HG03135 (cell line): ENCODE measurements around the gene AIF1.

Source experiments
- ATAC-seq: cut with Tn5 transposase; IDR thresholded peaks from one replicate; pipeline ENCODE4 v1.9.1; 2021; ENCODE audit warnings: mild to moderate bottlenecking, moderate library complexity; ENCODE audit not compliant: unreplicated experiment

AIF1 gene

DNA sequence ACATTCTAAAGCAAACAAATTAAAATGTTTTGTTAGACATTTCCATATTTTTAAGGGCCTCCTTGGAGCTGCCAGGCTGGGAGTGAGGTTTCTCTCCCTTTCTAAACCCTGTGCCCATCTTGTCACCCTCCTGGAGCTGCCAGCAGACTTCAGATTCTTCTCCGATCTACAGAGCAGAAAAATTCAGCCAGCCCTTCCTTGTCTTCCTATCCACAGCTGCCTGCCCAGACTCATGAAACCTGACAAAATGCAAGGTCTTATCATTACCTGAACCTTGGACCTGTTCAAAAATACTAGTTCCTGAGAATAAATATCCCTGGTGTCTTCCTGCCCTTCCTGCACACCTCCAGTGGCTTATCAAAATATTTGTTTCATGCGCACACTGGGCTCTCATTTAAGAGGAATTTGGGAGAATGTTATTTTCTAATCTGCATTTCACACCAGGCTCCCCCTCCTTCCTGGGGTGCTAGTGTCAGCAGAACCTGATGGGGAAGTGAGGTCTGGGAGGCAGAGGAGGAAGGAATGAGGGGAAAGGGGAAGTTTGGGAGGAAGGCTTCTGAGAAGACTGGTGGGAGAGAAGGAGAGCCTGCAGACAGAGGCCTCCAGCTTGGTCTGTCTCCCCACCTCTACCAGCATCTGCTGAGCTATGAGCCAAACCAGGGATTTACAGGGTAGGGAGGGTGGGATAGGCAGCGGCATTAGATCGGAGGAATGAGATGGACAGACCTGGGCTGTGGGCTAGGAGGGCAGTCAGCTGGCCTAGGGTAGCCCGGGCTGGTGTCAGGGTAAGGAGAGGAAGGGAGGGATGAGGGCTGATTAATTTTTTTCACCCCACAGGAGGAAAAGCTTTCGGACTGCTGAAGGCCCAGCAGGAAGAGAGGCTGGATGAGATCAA, at the start of gene AIF1:
Gene AIF1, plus strand, starts transcription at position 551 of the 895 bp plus-strand sequence. Its CDS starts 96 bp downstream, at position 647.
- no peak for ATAC-seq

DNA sequence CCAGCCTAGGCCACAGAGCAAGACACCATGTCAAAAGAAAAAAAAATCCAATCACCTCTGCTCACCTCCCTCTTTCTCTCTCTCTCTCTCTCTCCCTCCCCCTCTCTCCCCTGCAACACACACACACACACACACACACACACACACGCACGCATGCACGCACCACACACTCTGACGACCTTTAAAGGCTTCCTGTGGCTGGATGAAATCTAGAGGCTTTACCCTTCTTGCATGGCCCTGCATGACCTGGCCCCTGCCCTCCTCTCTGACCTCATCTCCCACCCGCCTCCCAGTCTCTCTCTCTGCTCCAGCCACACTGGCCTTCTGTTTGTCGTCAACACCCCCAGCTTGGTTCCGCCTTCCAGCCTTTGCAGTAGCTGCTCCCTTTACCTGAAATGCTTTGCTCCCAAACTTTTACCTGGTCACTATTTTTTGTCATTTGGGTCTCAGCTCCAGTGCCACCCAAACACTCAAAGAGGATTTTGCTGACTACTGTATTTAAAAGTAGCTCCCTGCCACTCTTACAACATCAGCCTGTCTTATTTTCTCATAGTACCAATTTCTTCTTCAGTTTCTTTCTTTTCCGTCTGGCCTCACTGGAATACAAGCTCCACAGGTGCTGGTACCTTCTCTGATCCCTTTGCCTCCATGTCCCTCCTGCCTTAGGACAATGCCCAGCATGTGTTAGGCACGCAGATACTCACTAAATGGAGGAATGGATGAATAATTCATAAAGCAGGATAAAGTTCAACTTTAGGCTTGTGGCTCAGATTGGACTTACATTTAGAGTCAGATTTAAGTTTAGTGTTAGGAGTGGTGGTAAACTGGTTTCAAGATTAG, 47.3 kb upstream of the AIF1 start:
- no peak for ATAC-seq

- peak; percentile 55 for ATAC-seq
Observed at GRCh38 chr6:31568537-31568961, 46.5 kb upstream of the AIF1 start.

GRCh38 chr6:31569861-31570536, 45.0 kb upstream of the AIF1 start:
- ATAC-seq: no peak

DNA sequence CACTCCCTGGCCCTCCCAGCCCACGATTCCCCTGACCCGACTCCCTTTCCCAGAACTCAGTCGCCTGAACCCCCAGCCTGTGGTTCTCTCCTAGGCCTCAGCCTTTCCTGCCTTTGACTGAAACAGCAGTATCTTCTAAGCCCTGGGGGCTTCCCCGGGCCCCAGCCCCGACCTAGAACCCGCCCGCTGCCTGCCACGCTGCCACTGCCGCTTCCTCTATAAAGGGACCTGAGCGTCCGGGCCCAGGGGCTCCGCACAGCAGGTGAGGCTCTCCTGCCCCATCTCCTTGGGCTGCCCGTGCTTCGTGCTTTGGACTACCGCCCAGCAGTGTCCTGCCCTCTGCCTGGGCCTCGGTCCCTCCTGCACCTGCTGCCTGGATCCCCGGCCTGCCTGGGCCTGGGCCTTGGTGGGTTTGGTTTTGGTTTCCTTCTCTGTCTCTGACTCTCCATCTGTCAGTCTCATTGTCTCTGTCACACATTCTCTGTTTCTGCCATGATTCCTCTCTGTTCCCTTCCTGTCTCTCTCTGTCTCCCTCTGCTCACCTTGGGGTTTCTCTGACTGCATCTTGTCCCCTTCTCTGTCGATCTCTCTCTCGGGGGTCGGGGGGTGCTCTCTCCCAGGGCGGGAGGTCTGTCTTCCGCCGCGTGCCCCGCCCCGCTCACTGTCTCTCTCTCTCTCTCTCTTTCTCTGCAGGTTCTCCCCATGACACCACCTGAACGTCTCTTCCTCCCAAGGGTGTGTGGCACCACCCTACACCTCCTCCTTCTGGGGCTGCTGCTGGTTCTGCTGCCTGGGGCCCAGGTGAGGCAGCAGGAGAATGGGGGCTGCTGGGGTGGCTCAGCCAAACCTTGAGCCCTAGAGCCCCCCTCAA, 42.8 kb upstream of the AIF1 start, which contains the start of gene LTA:
Gene LTA, plus strand, starts transcription at position 249 of the 871 bp plus-strand sequence. Its CDS starts 454 bp downstream, at position 703.
- ATAC-seq: no peak

- ATAC-seq: no peak
Observed at GRCh38 chr6:31573239-31574105, 41.6 kb upstream of the AIF1 start.

GRCh38 chr6:31574106-31575061, 40.6 kb upstream of the AIF1 start:
- no peak for ATAC-seq

GRCh38 chr6:31575335-31575901, 39.6 kb upstream of the AIF1 start, which contains the start of gene TNF:
TSS of gene TNF (plus strand) at chr6:31575565. CDS start at chr6:31575742, 177 bp downstream.
- no peak for ATAC-seq

DNA sequence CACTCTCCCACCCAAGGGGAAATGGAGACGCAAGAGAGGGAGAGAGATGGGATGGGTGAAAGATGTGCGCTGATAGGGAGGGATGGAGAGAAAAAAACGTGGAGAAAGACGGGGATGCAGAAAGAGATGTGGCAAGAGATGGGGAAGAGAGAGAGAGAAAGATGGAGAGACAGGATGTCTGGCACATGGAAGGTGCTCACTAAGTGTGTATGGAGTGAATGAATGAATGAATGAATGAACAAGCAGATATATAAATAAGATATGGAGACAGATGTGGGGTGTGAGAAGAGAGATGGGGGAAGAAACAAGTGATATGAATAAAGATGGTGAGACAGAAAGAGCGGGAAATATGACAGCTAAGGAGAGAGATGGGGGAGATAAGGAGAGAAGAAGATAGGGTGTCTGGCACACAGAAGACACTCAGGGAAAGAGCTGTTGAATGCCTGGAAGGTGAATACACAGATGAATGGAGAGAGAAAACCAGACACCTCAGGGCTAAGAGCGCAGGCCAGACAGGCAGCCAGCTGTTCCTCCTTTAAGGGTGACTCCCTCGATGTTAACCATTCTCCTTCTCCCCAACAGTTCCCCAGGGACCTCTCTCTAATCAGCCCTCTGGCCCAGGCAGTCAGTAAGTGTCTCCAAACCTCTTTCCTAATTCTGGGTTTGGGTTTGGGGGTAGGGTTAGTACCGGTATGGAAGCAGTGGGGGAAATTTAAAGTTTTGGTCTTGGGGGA, 38.9 kb upstream of the AIF1 start:
- no peak for ATAC-seq

DNA sequence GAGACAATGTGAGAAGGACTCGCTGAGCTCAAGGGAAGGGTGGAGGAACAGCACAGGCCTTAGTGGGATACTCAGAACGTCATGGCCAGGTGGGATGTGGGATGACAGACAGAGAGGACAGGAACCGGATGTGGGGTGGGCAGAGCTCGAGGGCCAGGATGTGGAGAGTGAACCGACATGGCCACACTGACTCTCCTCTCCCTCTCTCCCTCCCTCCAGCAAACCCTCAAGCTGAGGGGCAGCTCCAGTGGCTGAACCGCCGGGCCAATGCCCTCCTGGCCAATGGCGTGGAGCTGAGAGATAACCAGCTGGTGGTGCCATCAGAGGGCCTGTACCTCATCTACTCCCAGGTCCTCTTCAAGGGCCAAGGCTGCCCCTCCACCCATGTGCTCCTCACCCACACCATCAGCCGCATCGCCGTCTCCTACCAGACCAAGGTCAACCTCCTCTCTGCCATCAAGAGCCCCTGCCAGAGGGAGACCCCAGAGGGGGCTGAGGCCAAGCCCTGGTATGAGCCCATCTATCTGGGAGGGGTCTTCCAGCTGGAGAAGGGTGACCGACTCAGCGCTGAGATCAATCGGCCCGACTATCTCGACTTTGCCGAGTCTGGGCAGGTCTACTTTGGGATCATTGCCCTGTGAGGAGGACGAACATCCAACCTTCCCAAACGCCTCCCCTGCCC, 38.0 kb upstream of the AIF1 start:
- no peak for ATAC-seq

GRCh38 chr6:31577579-31577966, 37.5 kb upstream of the AIF1 start:
- no peak for ATAC-seq

GRCh38 chr6:31578184-31579118, 36.6 kb upstream of the AIF1 start:
- no peak for ATAC-seq

GRCh38 chr6:31579119-31579505, 35.9 kb upstream of the AIF1 start:
- no peak for ATAC-seq

DNA sequence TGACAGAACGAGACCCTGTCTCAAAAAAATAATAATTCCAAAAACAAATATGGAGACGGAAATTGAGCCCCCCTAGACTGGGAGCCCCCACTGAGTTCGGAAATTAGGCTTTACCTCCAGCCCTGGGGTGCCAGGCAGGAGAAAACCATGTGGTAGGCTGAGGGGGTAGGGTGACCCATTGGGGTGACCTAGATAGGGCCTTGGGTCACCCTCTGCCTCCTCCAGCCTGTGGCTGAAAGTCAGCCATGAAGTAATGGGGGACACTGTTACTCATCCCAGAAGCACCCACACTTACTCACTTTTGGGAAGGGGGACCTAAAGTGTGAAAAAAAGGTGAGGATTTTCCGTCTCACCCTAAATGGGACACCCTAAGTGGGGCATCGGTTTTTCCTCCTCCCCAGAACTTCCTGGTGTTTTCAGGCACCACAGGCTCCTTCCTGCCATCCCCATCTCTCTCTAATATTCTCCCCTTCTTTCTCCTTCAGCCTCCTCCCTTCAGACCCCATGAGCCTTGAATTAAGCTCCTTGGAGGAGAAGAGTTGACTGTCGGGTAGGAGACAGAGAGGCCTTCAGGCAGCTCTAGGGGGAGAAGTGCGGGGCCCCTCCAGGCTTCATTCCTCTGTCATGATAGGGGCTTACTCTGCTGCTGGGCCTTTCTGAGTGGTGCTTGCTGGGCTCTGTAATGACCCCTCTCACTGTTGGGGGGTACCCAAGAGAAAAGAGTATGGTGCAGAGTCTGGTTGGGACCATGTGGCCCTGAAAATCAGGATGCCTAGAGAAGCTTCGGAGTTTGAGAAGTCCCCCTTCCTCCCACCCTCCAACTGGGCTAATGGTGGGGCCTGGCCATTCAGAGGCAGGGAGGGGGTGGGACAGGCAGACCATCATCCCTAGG, 35.2 kb upstream of the AIF1 start:
- ATAC-seq: no peak
